Breast epithelium (tissue), 4 donors: ENCODE measurements around the gene PWWP2B. TPM values are rescaled to one million over a fixed set of nuclear protein-coding genes. Genes with fewer than 3 reads are reported as not detected.

Source experiments
- DNase-seq, 2 donors: peaks; one replicate each; pipeline ENCODE4 v3.0.0-alpha.2; 2019; ENCODE audit warnings: low spot score in 2 of 2
- H3K27ac ChIP-seq, 2 donors: fragments of 200-600 bp; sonication (generic) in 1 of 2; one replicate each; pipeline ENCODE4 v1.5.1; 2016 to 2019; ENCODE audit warnings: mild to moderate bottlenecking in 1 of 2
- H3K27me3 ChIP-seq, 2 donors: fragments of 200-600 bp; sonication (generic) in 1 of 2; one replicate each; pipeline versions ENCODE4 v1.5.1 to v1.6.0; 2017 to 2019; ENCODE audit warnings: control low read depth in 1 of 2, mild to moderate bottlenecking in 1 of 2
- H3K36me3 ChIP-seq: fragments of 200-600 bp; one replicate; pipeline ENCODE4 v1.5.1; 2019
- H3K4me1 ChIP-seq, 2 donors: fragments of 200-600 bp; sonication (generic); one replicate each; pipeline ENCODE4 v1.5.1; 2016 to 2019; ENCODE audit warnings: control low read depth in 1 of 2
- H3K4me3 ChIP-seq, 3 donors: fragments of 200-600 bp; sonication (generic); 1 replicate in 2 of 3; 2 replicates in 1 of 3; pipeline ENCODE4 v1.5.1; 2016 to 2019; ENCODE audit warnings: mild to moderate bottlenecking in 3 of 3, moderate library complexity in 2 of 3
- H3K9me3 ChIP-seq, 2 donors: fragments of 200-600 bp; sonication (generic) in 1 of 2; one replicate each; pipeline ENCODE4 v1.5.1; 2016 to 2019; ENCODE audit warnings: control low read depth in 1 of 2
- CTCF ChIP-seq, 3 donors: fragments of 450-650 bp; IDR thresholded peaks; one replicate each; pipeline ENCODE4 v1.5.1; 2016 to 2017; ENCODE audit warnings: antibody characterized with exemption in 3 of 3, mild to moderate bottlenecking in 3 of 3, moderate library complexity in 3 of 3
- POLR2A ChIP-seq: fragments of 450-650 bp; IDR thresholded peaks from one replicate; pipeline ENCODE4 v1.6.1; 2016; ENCODE audit warnings: antibody characterized with exemption, mild to moderate bottlenecking, moderate library complexity
- POLR2AphosphoS5 ChIP-seq, 3 donors: sonication (generic); formaldehyde crosslinking; IDR thresholded peaks; one replicate each; pipeline ENCODE4 v1.6.1; 2017; ENCODE audit warnings: antibody characterized with exemption in 3 of 3
- intact Hi-C: fragments of 100-400 bp; cut with DNase I; formaldehyde crosslinking; loops from one replicate; pipeline ENCODE4 v1.15.1; 2023; ENCODE audit warnings: low total_unique reads
- total RNA-seq, 3 donors: library from RNA; depleted of rRNA; stranded (reverse); fragments of >200 nt; gene quantifications; one replicate each; pipeline ENCODE4 v1.1.0, GENCODE V29; 2016

PWWP2B gene
- total RNA-seq, 3 donors from 2014 or later, result 10.7 to 15.5 (median 13.4) TPM

GRCh38 chr10:132450825-132451505 is 54.0 kb downstream of the PWWP2B start:
- TF ChIP-seq CTCF (IDR thresholded peaks at IDR 0.05) (no peak), POLR2A (no peak), POLR2AphosphoS5 (IDR thresholded peaks at IDR 0.05) (no peak)
- H3K9me3 ChIP-seq, result no peaks in the 10 kb centered on the region
- H3K27me3 ChIP-seq, result no peaks in the 10 kb centered on the region
- no peaks in the 10 kb centered on the region for H3K36me3 ChIP-seq
- no peak overlapping the region for H3K4me3 ChIP-seq
- intact Hi-C loops, result loop anchor here (10.0 kb wide), 1 partner anchor 226 kb away; no protein-coding TSS in a partner anchor
- H3K27ac ChIP-seq, result peak overlapping the region in 1 of 2 donors; percentile 19
- no peak for DNase-seq
- peaks cover 6 to 22% of the 10 kb centered on the region in 2 donors for H3K4me1 ChIP-seq

- Histone ChIP-seq H3K4me3 (no peak overlapping the region), H3K9me3 (no peaks in the 10 kb centered on the region), H3K27me3 (no peaks in the 10 kb centered on the region), H3K27ac (peak overlapping the region in 1 of 2 donors; percentile 19), H3K36me3 (no peaks in the 10 kb centered on the region), H3K4me1 (peaks cover 6 to 22% of the 10 kb centered on the region in 2 donors)
- no peak for TF ChIP-seq CTCF (IDR thresholded peaks at IDR 0.05)
- TF ChIP-seq POLR2A, result no peak
- TF ChIP-seq POLR2AphosphoS5 (IDR thresholded peaks at IDR 0.05), result no peak
- intact Hi-C loops, result loop anchor here (10.0 kb wide), 1 partner anchor 227 kb away; no protein-coding TSS in a partner anchor
- DNase-seq, result no peak
Observed at GRCh38 chr10:132451506-132452215, 54.7 kb downstream of the PWWP2B start.

- H3K36me3 ChIP-seq, result no peaks in the 10 kb centered on the region
- no peaks in the 10 kb centered on the region for H3K9me3 ChIP-seq
- TF ChIP-seq CTCF (IDR thresholded peaks at IDR 0.05) (no peak), POLR2A (no peak), POLR2AphosphoS5 (IDR thresholded peaks at IDR 0.05) (no peak)
- no peaks in the 10 kb centered on the region for H3K27me3 ChIP-seq
- no peak for DNase-seq
- H3K27ac ChIP-seq, result peak overlapping the region in 1 of 2 donors; percentile 15
- no peak overlapping the region for H3K4me3 ChIP-seq
- H3K4me1 ChIP-seq, result peaks cover 2 to 17% of the 10 kb centered on the region in 2 donors
- intact Hi-C loops, result loop anchor here (10.0 kb wide), 1 partner anchor 227 kb away; no protein-coding TSS in a partner anchor
Observed at GRCh38 chr10:132452216-132452650, 55.2 kb downstream of the PWWP2B start.

- peak overlapping the region in 2 of 3 donors; percentile 34 to 38 for H3K4me3 ChIP-seq
- no peaks in the 10 kb centered on the region for H3K36me3 ChIP-seq
- no peak for TF ChIP-seq POLR2A
- peak in 2 of 3 donors; percentile 11 to 34 for TF ChIP-seq POLR2AphosphoS5 (IDR thresholded peaks at IDR 0.05)
- peak; percentile 86 to 99 (median 93) for TF ChIP-seq CTCF (IDR thresholded peaks at IDR 0.05)
- peaks cover 0 to 10% of the 10 kb centered on the region in 2 donors for H3K4me1 ChIP-seq
- H3K27me3 ChIP-seq, result peaks cover 0 to 6% of the 10 kb centered on the region in 2 donors
- peak overlapping the region in 1 of 2 donors; percentile 15 for H3K27ac ChIP-seq
- intact Hi-C loops, result loop anchor here (10.0 kb wide), 1 partner anchor 228 kb away; no protein-coding TSS in a partner anchor
- DNase-seq, result peak; percentile 65 to 82
- no peaks in the 10 kb centered on the region for H3K9me3 ChIP-seq
Observed at GRCh38 chr10:132452651-132453469, 55.9 kb downstream of the PWWP2B start.
